Mammary epithelial cell (primary cell): ENCODE results near the gene CDH13.

Source experiments
- EZH2 ChIP-seq: IDR thresholded peaks from 2 replicates; pipeline ENCODE4 v1.6.1; 2012; ENCODE audit warnings: low read length, inconsistent platforms, borderline replicate concordance
- TF ChIP-seq, protein P1 (sequence below), 2 donors: IDR thresholded peaks in 1 of 2; conservative IDR thresholded peaks in 1 of 2; 2 replicates each; pipeline ENCODE4 v1.5.1; 2011 to 2012; ENCODE audit warnings: inconsistent platforms in 2 of 2, low read length in 2 of 2, mild to moderate bottlenecking in 2 of 2, control low read depth in 1 of 2, low read depth in 1 of 2; ENCODE audit not compliant: insufficient read depth in 1 of 2; ENCODE audit errors: extremely low read depth in 1 of 2

- TF ChIP-seq, protein P1, sequence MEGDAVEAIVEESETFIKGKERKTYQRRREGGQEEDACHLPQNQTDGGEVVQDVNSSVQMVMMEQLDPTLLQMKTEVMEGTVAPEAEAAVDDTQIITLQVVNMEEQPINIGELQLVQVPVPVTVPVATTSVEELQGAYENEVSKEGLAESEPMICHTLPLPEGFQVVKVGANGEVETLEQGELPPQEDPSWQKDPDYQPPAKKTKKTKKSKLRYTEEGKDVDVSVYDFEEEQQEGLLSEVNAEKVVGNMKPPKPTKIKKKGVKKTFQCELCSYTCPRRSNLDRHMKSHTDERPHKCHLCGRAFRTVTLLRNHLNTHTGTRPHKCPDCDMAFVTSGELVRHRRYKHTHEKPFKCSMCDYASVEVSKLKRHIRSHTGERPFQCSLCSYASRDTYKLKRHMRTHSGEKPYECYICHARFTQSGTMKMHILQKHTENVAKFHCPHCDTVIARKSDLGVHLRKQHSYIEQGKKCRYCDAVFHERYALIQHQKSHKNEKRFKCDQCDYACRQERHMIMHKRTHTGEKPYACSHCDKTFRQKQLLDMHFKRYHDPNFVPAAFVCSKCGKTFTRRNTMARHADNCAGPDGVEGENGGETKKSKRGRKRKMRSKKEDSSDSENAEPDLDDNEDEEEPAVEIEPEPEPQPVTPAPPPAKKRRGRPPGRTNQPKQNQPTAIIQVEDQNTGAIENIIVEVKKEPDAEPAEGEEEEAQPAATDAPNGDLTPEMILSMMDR (conservative IDR thresholded peaks at IDR 0.05 in 1 of 2, IDR thresholded peaks at IDR 0.05 in 1 of 2; ENCODE audit: extremely low read depth in 1 of 2, insufficient read depth in 1 of 2, low read depth in 1 of 2, low read length in 2 of 2), result peak; percentile 32 to 38
- TF ChIP-seq EZH2, result no peak
These were observed 775.5 kb downstream of the CDH13 start for GRCh38 chr16:83402160-83402814.
